ENCODE data around the gene CHRM2.

DNA sequence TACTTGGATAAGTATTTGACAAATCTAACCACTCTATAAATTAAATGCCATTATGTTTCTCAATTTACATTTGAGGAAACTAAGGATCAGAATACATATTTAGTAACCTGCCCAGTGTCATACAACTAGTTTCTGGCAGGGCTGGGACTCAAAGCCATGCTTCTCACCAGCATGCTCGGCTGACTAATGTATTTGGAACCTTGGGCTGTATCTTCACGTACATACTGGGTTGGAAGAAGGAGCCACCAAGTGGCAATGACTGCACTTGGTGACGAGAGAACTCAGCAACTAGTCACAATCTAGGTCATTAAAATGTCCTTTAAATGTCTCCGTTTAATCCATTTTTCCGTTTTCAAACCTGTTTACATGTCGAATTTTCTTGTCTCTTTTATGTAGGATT, 42.9 kb downstream of the CHRM2 start:
- no peak for TF ChIP-seq POLR2A (IDR thresholded peaks at IDR 0.05)
- TF ChIP-seq, protein P1, sequence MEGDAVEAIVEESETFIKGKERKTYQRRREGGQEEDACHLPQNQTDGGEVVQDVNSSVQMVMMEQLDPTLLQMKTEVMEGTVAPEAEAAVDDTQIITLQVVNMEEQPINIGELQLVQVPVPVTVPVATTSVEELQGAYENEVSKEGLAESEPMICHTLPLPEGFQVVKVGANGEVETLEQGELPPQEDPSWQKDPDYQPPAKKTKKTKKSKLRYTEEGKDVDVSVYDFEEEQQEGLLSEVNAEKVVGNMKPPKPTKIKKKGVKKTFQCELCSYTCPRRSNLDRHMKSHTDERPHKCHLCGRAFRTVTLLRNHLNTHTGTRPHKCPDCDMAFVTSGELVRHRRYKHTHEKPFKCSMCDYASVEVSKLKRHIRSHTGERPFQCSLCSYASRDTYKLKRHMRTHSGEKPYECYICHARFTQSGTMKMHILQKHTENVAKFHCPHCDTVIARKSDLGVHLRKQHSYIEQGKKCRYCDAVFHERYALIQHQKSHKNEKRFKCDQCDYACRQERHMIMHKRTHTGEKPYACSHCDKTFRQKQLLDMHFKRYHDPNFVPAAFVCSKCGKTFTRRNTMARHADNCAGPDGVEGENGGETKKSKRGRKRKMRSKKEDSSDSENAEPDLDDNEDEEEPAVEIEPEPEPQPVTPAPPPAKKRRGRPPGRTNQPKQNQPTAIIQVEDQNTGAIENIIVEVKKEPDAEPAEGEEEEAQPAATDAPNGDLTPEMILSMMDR (IDR thresholded peaks at IDR 0.05): no peak

All from lower leg skin (tissue), 3 donors.